Measurements from ENCODE around the gene KDM4B. TPM values are rescaled to one million over a fixed set of nuclear protein-coding genes. Genes with fewer than 3 reads are reported as not detected.

The KDM4B gene
- total RNA-seq, 1 donor from 2014 or later, result 38.9 TPM

DNA sequence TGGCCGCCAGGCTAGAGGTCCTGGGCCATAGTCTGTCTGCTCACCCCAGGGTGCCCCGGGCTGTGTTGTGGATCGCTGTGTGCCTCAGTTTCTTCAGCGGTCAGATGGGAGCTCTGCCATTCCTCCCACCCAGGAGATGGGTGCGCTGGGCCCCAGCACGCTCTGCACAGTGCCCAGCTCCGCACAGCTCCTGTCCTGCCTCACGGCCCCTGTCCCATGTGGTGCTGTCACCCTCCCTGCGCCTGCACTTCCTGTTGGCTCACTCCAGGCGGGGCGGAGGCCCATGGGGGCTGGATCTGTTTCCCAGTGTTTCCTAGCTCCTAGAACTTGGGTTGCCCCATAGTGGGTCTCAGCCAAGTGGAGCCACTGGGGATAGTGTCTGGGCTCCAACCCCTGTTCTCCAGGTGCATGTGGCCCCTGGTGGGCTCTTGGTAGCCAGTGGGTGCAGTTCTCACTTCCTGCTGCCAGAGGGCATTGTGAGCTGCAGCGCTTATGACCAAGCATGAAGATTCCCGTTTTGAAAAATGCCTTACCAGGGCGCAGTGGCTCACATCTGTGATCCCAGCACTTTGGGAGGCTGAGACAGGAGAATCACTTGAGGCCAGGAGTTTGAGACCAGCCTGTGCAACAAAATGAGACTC lies 69.8 kb downstream of the KDM4B start:
- no peaks in the 10 kb centered on the region for H3K9me3 Mint-ChIP-seq
- intact Hi-C loops (cut with micrococcal nuclease), result no loop called here
- H3K27me3 Mint-ChIP-seq (ENCODE audit: insufficient read depth), result no peaks in the 10 kb centered on the region
- no peaks in the 10 kb centered on the region for H3K4me1 Mint-ChIP-seq (ENCODE audit: low read depth)
- no peak for DNase-seq (ENCODE audit: low spot score)
- H3K27ac Mint-ChIP-seq, result no peak overlapping the region
- peaks cover 6% of the 10 kb centered on the region for H3K36me3 Mint-ChIP-seq (ENCODE audit: low read depth)
- no peak overlapping the region for H3K4me3 Mint-ChIP-seq

DNA sequence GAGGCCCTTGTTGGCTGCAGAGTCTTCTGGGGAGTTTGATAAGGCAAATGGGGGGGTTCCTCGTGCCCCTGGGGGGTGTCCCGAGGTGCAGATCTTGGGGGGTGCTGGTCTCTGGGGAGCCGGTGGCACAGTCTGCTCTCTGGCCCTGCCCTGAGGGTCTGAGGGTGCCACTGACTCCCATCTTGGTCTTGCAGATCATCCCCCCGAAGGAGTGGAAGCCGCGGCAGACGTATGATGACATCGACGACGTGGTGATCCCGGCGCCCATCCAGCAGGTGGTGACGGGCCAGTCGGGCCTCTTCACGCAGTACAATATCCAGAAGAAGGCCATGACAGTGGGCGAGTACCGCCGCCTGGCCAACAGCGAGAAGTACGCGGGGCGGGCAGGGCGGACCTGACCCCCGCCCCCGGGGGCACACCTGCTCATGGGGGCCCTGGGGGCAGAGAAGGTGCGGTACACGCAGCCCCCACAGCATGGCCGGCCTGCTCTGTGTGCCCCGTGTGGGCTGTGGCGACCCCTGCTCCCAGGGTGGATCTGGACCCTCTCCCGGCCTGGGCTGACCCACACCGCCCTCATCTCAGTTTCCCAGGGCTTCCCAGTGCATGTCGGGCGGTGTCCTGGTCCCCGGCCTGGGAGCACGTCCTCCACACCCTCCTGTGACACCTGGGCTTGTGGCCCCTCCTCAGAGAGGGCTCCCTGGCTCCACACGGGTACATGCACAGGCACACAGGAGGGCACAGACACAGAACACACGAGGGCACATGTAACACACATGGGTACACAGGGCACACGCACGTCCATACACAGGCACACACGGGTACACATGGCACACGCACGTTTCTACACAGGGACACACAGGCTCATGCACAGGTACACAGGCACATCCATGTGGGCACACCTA lies 71.0 kb downstream of the KDM4B start:
- intact Hi-C loops (cut with micrococcal nuclease), result no loop called here
- DNase-seq (ENCODE audit: low spot score), result no peak
- H3K9me3 Mint-ChIP-seq, result no peaks in the 10 kb centered on the region
- H3K27me3 Mint-ChIP-seq (ENCODE audit: insufficient read depth), result no peaks in the 10 kb centered on the region
- no peak overlapping the region for H3K27ac Mint-ChIP-seq
- H3K4me1 Mint-ChIP-seq (ENCODE audit: low read depth), result no peaks in the 10 kb centered on the region
- H3K4me3 Mint-ChIP-seq, result no peak overlapping the region
- H3K36me3 Mint-ChIP-seq (ENCODE audit: low read depth), result peaks cover 5% of the 10 kb centered on the region

DNA sequence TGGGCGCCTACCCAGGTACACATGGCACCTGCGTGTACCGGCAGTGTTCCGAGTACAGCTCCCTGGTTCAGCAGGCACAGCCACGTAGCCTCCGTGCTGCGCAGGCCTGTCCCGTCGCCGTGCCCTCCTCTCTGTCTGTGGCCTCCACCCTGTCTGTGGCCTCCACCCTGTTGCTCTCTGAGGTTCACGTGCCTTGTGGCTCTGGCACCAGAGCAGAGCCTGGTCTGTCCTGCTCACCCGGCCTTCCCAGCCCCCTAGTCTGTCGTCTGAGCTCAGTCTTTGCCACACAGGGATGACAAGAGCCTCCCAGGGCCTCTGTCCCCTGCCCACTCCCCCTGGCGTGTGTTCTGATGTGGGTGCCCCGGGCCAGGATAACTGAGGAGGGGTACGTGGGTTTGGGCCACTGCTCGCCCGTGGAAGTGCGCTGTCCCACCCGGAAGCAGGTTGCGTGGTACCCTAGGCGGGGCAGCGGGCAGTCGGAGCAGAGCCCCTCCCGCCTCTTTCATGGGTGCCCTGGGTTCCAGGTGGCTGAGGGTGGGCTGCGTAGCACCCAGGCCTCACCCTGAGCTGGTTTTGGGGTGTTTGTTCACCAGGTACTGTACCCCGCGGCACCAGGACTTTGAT lies 71.7 kb downstream of the KDM4B start:
- Mint-ChIP-seq H3K36me3 (ENCODE audit: low read depth) (peaks cover 2% of the 10 kb centered on the region), H3K4me1 (ENCODE audit: low read depth) (no peaks in the 10 kb centered on the region), H3K4me3 (no peak overlapping the region), H3K27me3 (ENCODE audit: insufficient read depth) (no peaks in the 10 kb centered on the region), H3K9me3 (no peaks in the 10 kb centered on the region), H3K27ac (no peak overlapping the region)
- intact Hi-C loops (cut with micrococcal nuclease), result no loop called here
- no peak for DNase-seq (ENCODE audit: low spot score)

DNA sequence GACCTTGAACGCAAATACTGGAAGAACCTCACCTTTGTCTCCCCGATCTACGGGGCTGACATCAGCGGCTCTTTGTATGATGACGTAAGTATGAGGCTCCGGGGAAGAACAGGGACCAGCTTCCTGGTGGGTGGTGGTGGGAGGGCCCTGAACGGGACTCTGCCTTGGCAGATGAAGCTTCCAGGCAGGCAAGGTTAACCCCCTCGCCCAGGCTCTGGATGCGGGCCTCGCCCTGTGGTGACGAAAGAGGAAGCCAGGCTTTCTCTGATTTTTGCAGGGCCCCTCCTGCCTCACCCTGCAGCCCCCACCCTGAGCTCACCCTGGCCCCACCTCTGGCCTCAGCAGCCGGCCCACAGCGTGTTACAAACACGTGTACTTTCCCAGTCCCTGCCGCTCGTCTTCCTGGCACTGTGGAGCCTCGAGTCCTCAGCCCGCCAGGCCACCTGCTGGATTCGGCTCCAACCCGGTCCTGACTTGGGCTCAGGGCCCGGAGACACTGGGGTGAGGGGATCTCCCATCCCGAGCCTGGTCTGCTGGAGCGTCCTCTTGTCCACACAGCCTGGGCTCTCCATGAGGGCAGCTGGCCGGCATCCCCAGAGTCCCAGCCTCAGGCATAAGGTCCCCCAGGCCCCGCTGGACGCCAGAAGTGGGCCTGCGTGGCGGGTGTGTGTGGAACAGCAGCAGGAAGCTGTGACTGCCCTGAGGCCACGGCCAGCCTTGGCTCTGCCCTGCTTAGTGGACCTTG lies 72.4 kb downstream of the KDM4B start:
- intact Hi-C loops (cut with micrococcal nuclease), result no loop called here
- Mint-ChIP-seq H3K9me3 (no peaks in the 10 kb centered on the region), H3K4me1 (ENCODE audit: low read depth) (no peaks in the 10 kb centered on the region), H3K27me3 (ENCODE audit: insufficient read depth) (no peaks in the 10 kb centered on the region), H3K36me3 (ENCODE audit: low read depth) (peaks cover 5% of the 10 kb centered on the region), H3K4me3 (no peak overlapping the region), H3K27ac (no peak overlapping the region)
- DNase-seq (ENCODE audit: low spot score), result no peak

DNA sequence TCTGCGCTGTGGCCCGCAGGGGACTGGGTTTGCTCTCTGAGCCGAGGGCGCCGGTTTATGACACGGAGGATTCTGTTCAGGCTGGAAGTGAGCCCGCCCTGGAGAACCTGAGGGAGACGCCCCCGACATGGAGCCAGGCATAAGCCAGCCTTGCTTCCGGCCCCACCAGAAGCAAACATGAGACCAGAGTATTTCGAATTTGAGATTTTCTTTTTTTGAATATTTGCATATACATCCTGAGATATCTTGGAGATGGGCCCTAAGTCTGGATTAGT lies 72.9 kb downstream of the KDM4B start:
- Mint-ChIP-seq H3K36me3 (ENCODE audit: low read depth) (peaks cover 3% of the 10 kb centered on the region), H3K9me3 (no peaks in the 10 kb centered on the region), H3K4me3 (no peak overlapping the region), H3K27me3 (ENCODE audit: insufficient read depth) (no peaks in the 10 kb centered on the region), H3K4me1 (ENCODE audit: low read depth) (no peaks in the 10 kb centered on the region), H3K27ac (no peak overlapping the region)
- intact Hi-C loops (cut with micrococcal nuclease), result no loop called here
- DNase-seq (ENCODE audit: low spot score), result no peak

DNA sequence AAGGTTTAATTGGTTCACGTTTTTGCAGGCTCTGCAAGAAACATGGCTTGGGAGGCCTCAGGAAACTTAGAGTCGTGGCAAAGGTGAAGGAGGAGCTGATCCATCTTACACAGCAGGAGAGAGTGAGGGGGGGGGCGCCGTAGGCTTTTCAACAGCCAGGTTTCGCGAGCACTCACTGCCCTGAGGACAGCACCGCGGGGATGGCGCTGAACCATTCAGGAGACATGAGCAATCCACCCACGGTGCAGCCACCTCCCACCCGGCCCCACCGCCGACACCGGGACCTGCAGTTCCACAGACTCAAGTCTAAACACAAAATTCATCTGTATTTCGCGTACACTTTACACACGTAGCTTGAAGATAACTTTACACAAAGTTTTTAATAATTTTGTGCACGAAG lies 73.6 kb downstream of the KDM4B start:
- no peak overlapping the region for H3K27ac Mint-ChIP-seq
- no peaks in the 10 kb centered on the region for H3K4me1 Mint-ChIP-seq (ENCODE audit: low read depth)
- intact Hi-C loops (cut with micrococcal nuclease), result no loop called here
- H3K27me3 Mint-ChIP-seq (ENCODE audit: insufficient read depth), result no peaks in the 10 kb centered on the region
- peaks cover 3% of the 10 kb centered on the region for H3K36me3 Mint-ChIP-seq (ENCODE audit: low read depth)
- no peaks in the 10 kb centered on the region for H3K9me3 Mint-ChIP-seq
- DNase-seq (ENCODE audit: low spot score), result no peak
- no peak overlapping the region for H3K4me3 Mint-ChIP-seq

DNA sequence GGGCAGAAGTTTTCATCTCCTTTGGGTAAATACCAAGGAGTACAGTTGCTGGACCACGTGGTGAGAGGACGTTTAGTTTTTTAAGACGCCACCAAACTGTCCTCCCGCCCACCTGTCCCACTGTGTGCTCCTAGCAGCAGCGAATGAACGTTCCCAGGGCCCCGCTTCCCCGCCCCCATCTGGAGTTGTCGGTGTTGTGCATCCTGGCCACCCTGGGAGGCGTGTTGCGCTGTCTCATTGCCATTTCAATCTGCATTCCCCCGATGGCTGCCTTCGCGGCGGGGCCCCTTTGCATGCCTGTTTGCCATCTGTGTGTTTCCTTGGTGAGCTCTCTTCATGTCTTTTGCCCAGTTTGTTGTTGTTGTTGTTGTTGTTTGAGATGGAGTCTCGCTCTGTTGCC lies 76.1 kb downstream of the KDM4B start:
- Mint-ChIP-seq H3K27me3 (ENCODE audit: insufficient read depth) (no peaks in the 10 kb centered on the region), H3K27ac (no peak overlapping the region), H3K4me1 (ENCODE audit: low read depth) (no peaks in the 10 kb centered on the region), H3K36me3 (ENCODE audit: low read depth) (peaks cover 3% of the 10 kb centered on the region), H3K9me3 (no peaks in the 10 kb centered on the region), H3K4me3 (no peak overlapping the region)
- intact Hi-C loops (cut with micrococcal nuclease), result loop anchor here (5.0 kb wide), 1 partner anchor 107 kb away; no protein-coding TSS in a partner anchor
- no peak for DNase-seq (ENCODE audit: low spot score)

DNA sequence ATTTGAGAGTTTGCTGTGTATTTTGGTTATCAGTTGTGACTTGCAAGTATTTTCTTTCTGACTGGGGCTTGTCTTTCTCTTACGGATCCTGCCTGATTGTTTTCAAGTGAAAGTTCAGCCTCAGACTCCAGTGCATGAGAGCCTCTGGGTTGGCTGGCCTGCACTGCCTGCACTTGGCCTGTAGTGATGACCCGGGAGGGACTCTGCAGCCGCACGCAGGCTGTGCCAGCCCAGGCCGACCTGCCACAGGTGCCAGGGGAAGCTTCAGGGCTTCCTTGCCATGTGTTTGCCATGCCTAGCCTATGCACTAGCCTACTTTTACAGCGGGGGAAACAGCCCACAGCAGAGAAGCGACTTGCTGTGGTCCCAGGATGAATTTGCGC lies 77.0 kb downstream of the KDM4B start:
- Mint-ChIP-seq H3K27ac (no peak overlapping the region), H3K4me1 (ENCODE audit: low read depth) (no peaks in the 10 kb centered on the region), H3K9me3 (no peaks in the 10 kb centered on the region), H3K36me3 (ENCODE audit: low read depth) (peaks cover 3% of the 10 kb centered on the region), H3K27me3 (ENCODE audit: insufficient read depth) (no peaks in the 10 kb centered on the region), H3K4me3 (no peak overlapping the region)
- no peak for DNase-seq (ENCODE audit: low spot score)
- intact Hi-C loops (cut with micrococcal nuclease), result loop anchor here (5.0 kb wide), 1 partner anchor 106 kb away; no protein-coding TSS in a partner anchor

DNA sequence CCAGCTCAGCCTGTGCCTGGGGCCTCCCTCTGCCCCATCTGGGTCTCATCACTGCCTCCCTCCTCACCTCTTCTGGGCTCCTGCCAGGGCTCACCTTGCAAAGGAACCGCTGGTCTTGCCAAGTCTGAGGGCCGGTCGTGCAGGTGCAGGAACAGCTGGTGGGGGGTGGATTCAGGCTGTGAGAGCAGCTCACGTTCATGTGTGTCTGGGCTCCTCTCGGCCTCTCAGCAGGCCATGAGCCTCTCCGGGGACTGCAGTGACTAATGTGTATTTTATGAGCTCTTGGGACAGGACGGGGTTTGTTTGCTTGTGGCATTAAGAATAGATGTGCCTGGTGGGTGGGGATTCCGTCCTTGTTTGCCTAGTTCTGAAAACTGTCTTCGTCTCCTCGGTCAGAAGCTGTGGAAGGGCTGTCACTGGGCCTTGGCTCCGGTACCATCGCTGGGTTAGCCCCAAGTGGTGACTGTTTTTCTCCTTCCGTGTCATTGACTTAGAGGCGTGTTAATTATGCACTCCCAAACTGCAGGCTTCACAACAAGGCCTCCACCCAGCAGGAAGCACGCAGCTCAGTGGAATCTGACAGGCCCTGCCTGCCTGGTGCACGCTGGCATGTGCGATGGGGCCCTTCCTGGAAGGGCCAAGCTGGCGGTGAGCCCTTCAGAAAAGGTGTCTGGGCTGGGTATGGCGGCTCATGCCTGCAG lies 77.6 kb downstream of the KDM4B start:
- Mint-ChIP-seq H3K9me3 (no peaks in the 10 kb centered on the region), H3K4me3 (no peak overlapping the region), H3K27me3 (ENCODE audit: insufficient read depth) (no peaks in the 10 kb centered on the region), H3K36me3 (ENCODE audit: low read depth) (peaks cover 3% of the 10 kb centered on the region), H3K4me1 (ENCODE audit: low read depth) (no peaks in the 10 kb centered on the region), H3K27ac (no peak overlapping the region)
- intact Hi-C loops (cut with micrococcal nuclease), result loop anchor here (5.0 kb wide), 1 partner anchor 106 kb away; no protein-coding TSS in a partner anchor
- no peak for DNase-seq (ENCODE audit: low spot score)

DNA sequence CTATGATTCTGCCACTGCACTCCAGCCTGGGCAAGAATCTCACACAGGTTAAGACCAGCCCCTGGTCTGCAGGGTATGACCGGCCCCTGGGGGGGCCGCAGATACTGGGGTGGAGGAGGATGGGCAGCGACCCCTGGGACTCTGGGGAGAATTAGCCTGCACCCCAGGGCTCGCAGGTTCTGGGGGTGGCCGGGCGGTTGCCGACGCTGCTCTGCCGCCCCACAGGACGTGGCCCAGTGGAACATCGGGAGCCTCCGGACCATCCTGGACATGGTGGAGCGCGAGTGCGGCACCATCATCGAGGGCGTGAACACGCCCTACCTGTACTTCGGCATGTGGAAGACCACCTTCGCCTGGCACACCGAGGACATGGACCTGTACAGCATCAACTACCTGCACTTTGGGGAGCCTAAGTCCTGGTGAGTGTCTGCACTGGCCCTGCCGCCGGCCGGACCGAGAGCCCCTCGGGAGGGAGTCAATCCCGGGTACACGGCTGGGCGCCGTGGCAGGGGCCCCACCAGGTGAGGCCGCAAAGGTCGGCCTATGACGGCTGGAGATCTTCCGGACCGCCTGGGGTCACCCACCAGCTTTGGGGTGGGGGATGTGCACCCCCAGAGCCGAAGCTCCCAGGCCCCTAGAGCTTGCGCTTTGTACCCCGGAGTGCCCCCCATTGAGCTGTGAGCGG lies 78.5 kb downstream of the KDM4B start:
- Mint-ChIP-seq H3K4me1 (ENCODE audit: low read depth) (no peaks in the 10 kb centered on the region), H3K36me3 (ENCODE audit: low read depth) (peaks cover 3% of the 10 kb centered on the region), H3K4me3 (no peak overlapping the region), H3K9me3 (no peaks in the 10 kb centered on the region), H3K27ac (no peak overlapping the region), H3K27me3 (ENCODE audit: insufficient read depth) (no peaks in the 10 kb centered on the region)
- no peak for DNase-seq (ENCODE audit: low spot score)
- intact Hi-C loops (cut with micrococcal nuclease), result loop anchor here (5.0 kb wide), 1 partner anchor 105 kb away; no protein-coding TSS in a partner anchor

DNA sequence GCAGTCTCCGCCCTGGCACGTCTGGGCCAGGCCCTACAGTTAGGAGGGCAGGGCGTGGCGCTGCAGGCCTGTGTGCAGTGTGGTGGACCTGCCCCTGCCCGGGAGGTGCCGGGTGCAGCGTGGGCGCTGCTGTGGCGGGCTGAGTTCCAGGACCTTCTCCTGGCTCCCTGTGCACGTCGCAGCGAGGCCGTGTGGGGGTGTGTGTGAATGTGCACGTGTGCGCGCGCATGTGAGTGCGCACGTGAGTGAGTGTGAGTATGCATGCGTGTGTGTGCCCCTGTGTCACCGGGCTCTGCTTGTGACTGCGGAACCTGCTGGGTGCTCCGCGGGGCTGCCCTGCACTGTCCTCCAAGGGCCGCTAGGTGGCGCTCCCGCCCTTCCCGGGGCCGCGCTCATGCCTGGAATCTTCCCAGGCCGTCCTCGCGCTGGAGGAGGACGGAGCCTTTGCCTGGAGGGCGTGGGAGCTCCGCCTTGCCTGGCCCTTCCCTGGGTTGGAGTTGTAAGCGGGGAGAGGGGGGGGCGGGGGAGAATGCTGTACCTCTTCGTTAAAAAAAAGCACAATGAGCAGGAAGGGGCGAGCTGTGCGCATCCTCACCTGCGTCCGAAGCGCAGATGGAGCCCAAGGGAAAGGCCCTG lies 79.3 kb downstream of the KDM4B start:
- H3K27ac Mint-ChIP-seq, result no peak overlapping the region
- H3K4me3 Mint-ChIP-seq, result no peak overlapping the region
- DNase-seq (ENCODE audit: low spot score), result peak; percentile 39
- H3K4me1 Mint-ChIP-seq (ENCODE audit: low read depth), result no peaks in the 10 kb centered on the region
- intact Hi-C loops (cut with micrococcal nuclease), result loop anchor here (1.0 to 5.0 kb wide), 3 partner anchors 104 to 531 kb away; no protein-coding TSS in a partner anchor
- peaks cover 4% of the 10 kb centered on the region for H3K36me3 Mint-ChIP-seq (ENCODE audit: low read depth)
- H3K9me3 Mint-ChIP-seq, result no peaks in the 10 kb centered on the region
- H3K27me3 Mint-ChIP-seq (ENCODE audit: insufficient read depth), result no peaks in the 10 kb centered on the region

Measured in activated T-helper 1 cell treated with anti-CD3 and anti-CD28 coated beads, Interleukin-12 subunit alpha, Interleukin-12 subunit beta, Interleukin-2, Interleukin-4 antibody, amounts not matched to agents 30 ng/mL and 10 ng/mL and 1 ng/mL, durations not matched to agents 14 hours and 24 hours and 36 hours (primary cell).